GM20431 (cell line): Measurements from ENCODE around the gene RAB41.
"Not testable (repeated sequence)": the region's sequence is repeated elsewhere in the genome, so short reads cannot be mapped to it uniquely, and the experiment has no call there.

ENCODE experiments used
- in situ Hi-C: fragments of 300-500 bp; cut with MseI, MboI; formaldehyde crosslinking; loops from one replicate; pipeline ENCODE4 v1.15.0; 2020; ENCODE audit warnings: low sequenced_read_pairs; ENCODE audit not compliant: unreplicated experiment

Gene RAB41

DNA sequence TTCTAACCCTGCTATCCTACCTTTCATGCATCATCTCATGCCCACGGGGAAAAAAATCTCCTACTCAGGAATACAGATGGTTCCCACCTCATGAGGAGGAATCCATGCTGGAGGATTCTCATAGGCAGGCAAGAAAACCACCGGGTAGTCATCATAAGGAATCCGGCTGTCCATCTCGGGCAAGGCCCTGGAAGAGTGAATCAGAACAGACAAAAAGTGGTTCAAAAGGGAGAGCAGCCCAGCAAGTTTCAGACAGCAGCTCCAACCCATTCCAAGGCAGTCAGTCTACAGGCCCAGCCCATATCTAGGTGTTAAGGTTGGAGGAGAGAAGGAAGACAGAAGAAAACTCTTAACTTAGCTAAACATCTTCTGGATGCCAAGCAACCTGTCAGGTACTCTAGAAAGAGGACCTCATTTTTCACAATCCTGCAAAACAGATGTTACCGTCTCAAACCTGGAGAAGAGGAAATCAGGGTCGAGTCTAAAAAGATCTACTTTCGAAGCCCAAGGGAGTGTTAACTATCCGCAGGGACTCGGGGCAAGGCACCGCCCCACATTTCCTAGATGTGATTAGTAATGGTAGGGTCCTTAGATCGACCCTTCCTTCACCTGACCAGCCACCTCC is 7.3 kb downstream of the RAB41 start:
- in situ Hi-C loops = no loop called here

- in situ Hi-C loops = no loop called here
Observed at GRCh38 chrX:70289793-70290770, 8.1 kb downstream of the RAB41 start, which contains the start of the genes KIF4A and PDZD11. Gene KIF4A, plus strand, starts transcription at chrX:70290104. Its CDS starts 355 bp downstream, at chrX:70290459. Gene PDZD11, minus strand, starts transcription at chrX:70289927. Its CDS starts 586 bp downstream, at chrX:70289341.

GRCh38 chrX:70292788-70293187 is 10.8 kb downstream of the RAB41 start:
- in situ Hi-C loops = no loop called here

- in situ Hi-C loops = no loop called here
Observed at GRCh38 chrX:70293621-70294020, 11.6 kb downstream of the RAB41 start.

GRCh38 chrX:70301716-70302115 is 19.7 kb downstream of the RAB41 start:
- in situ Hi-C loops = no loop called here

DNA sequence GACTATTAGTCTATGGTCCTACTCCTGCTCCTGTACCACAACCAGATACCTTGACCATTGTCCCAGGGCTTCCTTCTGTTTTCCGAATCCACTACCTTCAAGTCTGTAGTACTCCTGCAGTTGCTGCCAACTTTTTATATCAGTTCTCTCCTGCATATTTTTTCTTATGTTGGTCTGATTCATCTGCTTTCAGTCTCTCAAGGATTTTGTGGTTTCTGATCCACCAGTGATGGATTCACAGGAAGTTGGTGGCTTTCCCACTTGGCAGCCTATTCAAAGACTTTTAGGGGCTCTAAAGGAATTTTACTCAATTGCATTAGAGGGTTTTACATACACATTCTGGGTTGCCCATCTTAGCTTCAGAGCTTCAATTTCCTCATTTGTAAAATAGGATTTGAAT is 31.5 kb downstream of the RAB41 start:
- in situ Hi-C loops = no loop called here

DNA sequence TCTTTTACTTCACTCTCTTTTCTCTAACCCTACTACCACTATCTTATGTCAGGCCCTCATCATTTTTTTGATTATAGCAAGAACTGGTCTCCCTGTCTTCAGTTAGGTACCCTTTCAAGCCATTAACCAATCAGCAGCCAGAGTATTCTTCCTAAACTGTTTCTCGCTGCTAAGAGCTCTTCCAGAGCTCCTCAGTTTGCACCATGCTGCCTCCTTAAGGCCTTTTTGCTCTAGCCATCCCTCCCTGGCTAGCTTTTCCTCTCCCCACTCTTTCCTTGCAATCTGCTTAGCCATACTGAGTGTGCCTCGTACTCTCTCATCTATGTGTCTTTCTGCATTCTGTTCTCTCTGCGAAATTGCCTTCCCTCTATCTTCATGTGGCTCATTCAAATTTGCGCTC is 40.8 kb downstream of the RAB41 start:
- in situ Hi-C loops = no loop called here

- in situ Hi-C loops = not testable (repeated sequence)
Observed at GRCh38 chrX:70323628-70324027, 41.7 kb downstream of the RAB41 start.

DNA sequence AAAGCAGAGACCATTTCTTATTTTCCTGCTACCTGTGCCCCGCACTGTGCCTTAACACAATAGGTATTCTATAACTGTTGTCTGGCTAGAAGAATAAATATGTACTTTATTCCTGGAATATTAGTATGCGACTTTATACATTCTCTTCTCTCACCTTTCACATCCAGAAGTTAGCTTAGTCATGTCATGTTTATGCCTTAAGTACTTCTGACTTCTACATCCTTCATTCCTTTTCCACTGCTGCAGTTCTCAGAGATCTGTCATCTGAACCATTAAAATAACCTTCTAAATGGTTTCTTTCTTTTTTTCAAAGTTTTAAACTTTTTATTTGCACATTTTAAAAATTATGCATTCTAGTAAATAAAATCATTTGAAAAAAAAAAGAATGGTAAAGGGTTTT is 42.4 kb downstream of the RAB41 start:
- in situ Hi-C loops = no loop called here

DNA sequence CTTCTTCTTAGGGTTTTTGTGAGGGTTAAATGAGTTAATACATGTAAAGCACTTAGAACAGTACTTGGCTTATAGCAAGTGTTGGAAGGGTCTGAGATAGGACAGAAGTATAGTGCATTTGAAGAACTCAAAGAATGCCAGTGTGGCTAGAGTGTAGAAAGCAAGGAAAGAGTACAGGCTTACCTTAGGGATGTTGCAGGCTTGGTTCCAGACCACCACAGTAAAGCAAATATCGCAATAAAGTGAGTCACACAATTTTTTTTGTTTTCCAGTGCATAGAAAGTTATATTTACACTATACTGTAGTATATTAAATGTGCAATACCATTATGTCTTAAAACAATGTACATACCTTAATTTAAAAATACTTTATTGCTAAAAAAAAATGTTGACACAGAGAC is 49.2 kb downstream of the RAB41 start:
- in situ Hi-C loops = no loop called here

- in situ Hi-C loops = no loop called here
Observed at GRCh38 chrX:70332600-70332999, 50.6 kb downstream of the RAB41 start.
